Kidney (tissue), 14 donors: ENCODE measurements around the gene OSBP2. TPM values are rescaled to one million over a fixed set of nuclear protein-coding genes. Genes with fewer than 3 reads are reported as not detected.

Experiments
- DNase-seq, 5 donors: peaks; one replicate each; pipeline ENCODE4 v3.0.0-alpha.2; 2013 to 2020
- FAIRE-seq: peaks from 2 replicates; lab custom pipeline; 2012; peaks lifted over from hg19 to GRCh38; lab: Jason Lieb, UNC
- H3K27ac ChIP-seq, 2 donors: one replicate each; pipeline ENCODE4 v1.7.0; 2013; ENCODE audit warnings: low read depth in 2 of 2, low read length in 2 of 2, inconsistent platforms in 1 of 2
- H3K27me3 ChIP-seq: one replicate; pipeline ENCODE4 v1.7.1; 2013; ENCODE audit warnings: low read length, inconsistent platforms; ENCODE audit not compliant: control insufficient read depth, insufficient read depth
- H3K36me3 ChIP-seq, 3 donors: one replicate each; pipeline versions ENCODE4 v1.7.0 to v1.7.1; 2013; ENCODE audit warnings: low read length in 3 of 3, control low read depth in 1 of 3, inconsistent platforms in 1 of 3; ENCODE audit not compliant: insufficient read depth in 3 of 3, control insufficient read depth in 2 of 3
- H3K4me1 ChIP-seq, 3 donors: one replicate each; pipeline versions ENCODE4 v1.7.0 to v1.7.1; 2013; ENCODE audit warnings: low read length in 3 of 3, inconsistent platforms in 1 of 3, low read depth in 1 of 3; ENCODE audit not compliant: control insufficient read depth in 2 of 3, insufficient read depth in 2 of 3
- H3K4me3 ChIP-seq, 3 donors: one replicate each; pipeline versions ENCODE4 v1.7.0 to v1.8.1; 2013; ENCODE audit warnings: low read length in 3 of 3, control low read depth in 1 of 3, inconsistent platforms in 1 of 3
- H3K9ac ChIP-seq, 3 donors: one replicate each; pipeline versions ENCODE4 v1.7.0 to v1.7.1; 2013; ENCODE audit warnings: low read length in 3 of 3, control low read depth in 1 of 3, inconsistent platforms in 1 of 3
- H3K9me3 ChIP-seq, 3 donors: one replicate each; pipeline versions ENCODE4 v1.7.0 to v1.7.1; 2013; ENCODE audit warnings: low read length in 3 of 3, control low read depth in 1 of 3, inconsistent platforms in 1 of 3; ENCODE audit not compliant: control insufficient read depth in 2 of 3, insufficient read depth in 1 of 3
- intact Hi-C: fragments of 100-400 bp; cut with DNase I; formaldehyde crosslinking; loops from one replicate; pipeline ENCODE4 v1.11.1; 2022
- polyA plus RNA-seq: library from polyadenylated mRNA; stranded (reverse); fragments of 350-450 nt; fragmentation: Illumina TruSeq; extraction: RNeasy Lipid Tissue Mini Kit (QIAGEN cat#74804); gene quantifications from one replicate; pipeline ENCODE4 v1.2.3, GENCODE V29; 2014; ENCODE audit warnings: low read depth, low replicate concordance; ENCODE audit not compliant: insufficient read depth
- total RNA-seq: library from RNA; stranded (reverse); fragmentation: NEBNext Ultra II Directional; extraction: Animal tissue kit (Norgen Biotek cat#: 25700); gene quantifications from one replicate; pipeline ENCODE4 v1.2.1, GENCODE V29; 2021
- TF ChIP-seq, protein P1 (sequence below): IDR thresholded peaks from 3 replicates; pipeline ENCODE4 v1.5.1; 2012; ENCODE audit warnings: mild to moderate bottlenecking, moderate library complexity, borderline replicate concordance; ENCODE audit not compliant: insufficient read depth; ENCODE audit errors: extremely low read depth
- donor health status: control.
- donor health status: control.
- donor health status: control.
- donor health status: control.
- donor health status: control.
- donor health status: DM: yes; HTN: yes; CAD: no.
- donor health status: Normal renal cell carcinoma (clear cell type).

The OSBP2 gene
- total and polyA plus RNA-seq, 2 donors from 2014 or later, result 3.4 to 4.0 TPM

DNA sequence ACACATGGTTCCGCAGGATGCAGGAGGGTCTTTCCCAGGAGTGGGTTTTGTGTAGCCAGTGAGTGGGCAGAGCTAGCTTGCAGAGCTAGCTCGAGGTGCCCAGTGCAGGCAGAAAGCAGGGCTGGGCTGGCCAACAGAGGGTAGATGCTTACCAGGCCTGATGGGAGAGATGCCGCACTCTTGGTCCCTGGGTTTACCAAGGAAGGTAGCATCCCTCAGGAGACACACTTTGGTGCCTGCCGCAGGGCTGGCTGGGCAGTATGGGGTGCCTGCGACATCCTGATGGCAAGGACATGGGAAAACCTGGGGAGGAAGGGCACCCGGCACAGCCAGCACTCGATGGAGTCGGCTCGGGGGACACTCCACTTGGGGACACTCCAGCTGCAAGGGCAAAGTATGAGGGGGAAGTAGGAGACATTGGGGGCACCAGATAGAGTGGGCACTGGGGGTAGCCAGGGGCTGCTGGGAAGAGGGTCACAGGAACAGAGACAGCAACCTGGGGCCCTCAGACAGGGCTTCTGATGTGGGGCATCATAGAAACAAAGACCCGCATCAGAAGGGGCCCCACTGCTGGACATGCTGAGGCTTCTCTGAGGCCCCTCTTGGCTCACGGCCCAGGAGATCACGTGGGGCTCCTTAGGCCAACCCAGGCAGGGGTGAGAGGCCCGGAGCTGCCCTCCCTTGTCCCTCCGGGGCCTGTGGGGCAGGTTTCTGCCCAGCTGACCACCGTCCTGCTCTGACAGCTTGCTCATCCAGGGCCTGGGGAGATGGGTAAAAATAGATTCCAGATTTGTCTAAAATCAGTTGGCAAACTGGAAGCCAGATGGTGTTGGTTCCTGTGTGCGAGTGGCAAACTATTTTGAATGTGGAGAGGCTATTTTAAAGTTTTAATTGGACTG is 184.1 kb downstream of the OSBP2 start:
- DNase-seq, result peak; percentile 23 to 56 (median 37)
- no peaks in the 10 kb centered on the region for H3K36me3 ChIP-seq
- no peak overlapping the region for H3K4me3 ChIP-seq
- TF ChIP-seq, protein P1, sequence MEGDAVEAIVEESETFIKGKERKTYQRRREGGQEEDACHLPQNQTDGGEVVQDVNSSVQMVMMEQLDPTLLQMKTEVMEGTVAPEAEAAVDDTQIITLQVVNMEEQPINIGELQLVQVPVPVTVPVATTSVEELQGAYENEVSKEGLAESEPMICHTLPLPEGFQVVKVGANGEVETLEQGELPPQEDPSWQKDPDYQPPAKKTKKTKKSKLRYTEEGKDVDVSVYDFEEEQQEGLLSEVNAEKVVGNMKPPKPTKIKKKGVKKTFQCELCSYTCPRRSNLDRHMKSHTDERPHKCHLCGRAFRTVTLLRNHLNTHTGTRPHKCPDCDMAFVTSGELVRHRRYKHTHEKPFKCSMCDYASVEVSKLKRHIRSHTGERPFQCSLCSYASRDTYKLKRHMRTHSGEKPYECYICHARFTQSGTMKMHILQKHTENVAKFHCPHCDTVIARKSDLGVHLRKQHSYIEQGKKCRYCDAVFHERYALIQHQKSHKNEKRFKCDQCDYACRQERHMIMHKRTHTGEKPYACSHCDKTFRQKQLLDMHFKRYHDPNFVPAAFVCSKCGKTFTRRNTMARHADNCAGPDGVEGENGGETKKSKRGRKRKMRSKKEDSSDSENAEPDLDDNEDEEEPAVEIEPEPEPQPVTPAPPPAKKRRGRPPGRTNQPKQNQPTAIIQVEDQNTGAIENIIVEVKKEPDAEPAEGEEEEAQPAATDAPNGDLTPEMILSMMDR, result no peak
- peaks cover 0 to 5% (median 0%) of the 10 kb centered on the region in 3 donors for H3K4me1 ChIP-seq
- no peak for FAIRE-seq
- H3K27me3 ChIP-seq, result no peaks in the 10 kb centered on the region
- H3K9ac ChIP-seq, result no peak overlapping the region
- no peaks in the 10 kb centered on the region for H3K9me3 ChIP-seq
- H3K27ac ChIP-seq, result no peak overlapping the region
- intact Hi-C loops, result no loop called here

DNA sequence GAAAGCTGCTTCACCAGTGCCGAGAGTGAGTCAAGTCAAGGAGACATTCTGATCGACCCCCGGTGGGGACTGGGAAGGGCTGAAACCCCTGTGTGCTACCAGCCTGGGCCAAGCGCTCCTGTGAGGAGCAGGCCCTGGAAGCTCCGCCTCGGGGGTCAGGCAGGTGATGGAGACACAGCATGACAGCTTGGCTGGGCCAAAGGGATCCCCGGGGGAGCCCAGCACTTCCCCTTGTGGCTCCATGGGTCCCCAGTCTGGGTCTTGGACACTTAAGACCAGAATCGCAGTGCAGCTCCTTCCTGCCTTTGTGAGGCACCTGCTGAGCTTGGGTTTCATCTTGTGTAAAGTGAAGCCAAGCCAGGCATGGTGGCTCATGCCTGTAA is 184.7 kb downstream of the OSBP2 start:
- no peak overlapping the region for H3K9ac ChIP-seq
- no peak overlapping the region for H3K4me3 ChIP-seq
- H3K9me3 ChIP-seq, result no peaks in the 10 kb centered on the region
- intact Hi-C loops, result no loop called here
- no peaks in the 10 kb centered on the region for H3K36me3 ChIP-seq
- DNase-seq (peak in 2 of 5 donors; percentile 18 to 41), FAIRE-seq (no peak)
- H3K4me1 ChIP-seq, result peaks cover 0 to 5% (median 0%) of the 10 kb centered on the region in 3 donors
- TF ChIP-seq, protein P1, result no peak
- H3K27ac ChIP-seq, result no peak overlapping the region
- no peaks in the 10 kb centered on the region for H3K27me3 ChIP-seq

DNA sequence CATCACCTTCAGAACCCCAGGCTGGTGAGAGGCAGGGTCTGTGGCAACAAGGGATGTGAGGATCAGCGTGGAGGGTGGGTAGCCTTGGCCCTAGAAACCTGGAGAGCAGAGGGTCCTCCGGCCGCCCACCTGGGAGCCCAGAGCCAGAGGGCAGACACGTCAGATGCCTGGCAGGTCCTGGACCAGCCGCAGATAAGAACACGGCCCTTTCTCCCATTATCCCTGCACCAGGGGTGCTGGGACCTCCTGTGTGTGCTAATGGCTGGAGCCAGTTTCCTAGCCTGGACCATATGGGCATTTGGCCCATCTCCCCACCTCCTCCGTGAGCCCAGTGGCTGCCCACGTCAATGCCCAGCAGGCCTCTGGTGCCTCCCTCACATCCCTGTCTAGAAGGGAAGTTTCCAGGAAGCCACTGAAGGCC is 185.5 kb downstream of the OSBP2 start:
- intact Hi-C loops, result no loop called here
- Histone ChIP-seq H3K9ac (no peak overlapping the region), H3K27me3 (no peaks in the 10 kb centered on the region), H3K27ac (no peak overlapping the region), H3K9me3 (no peaks in the 10 kb centered on the region), H3K4me3 (no peak overlapping the region), H3K4me1 (peaks cover 0 to 5% (median 0%) of the 10 kb centered on the region in 3 donors), H3K36me3 (no peaks in the 10 kb centered on the region)
- no peak for FAIRE-seq
- DNase-seq, result peak in 2 of 5 donors; percentile 16 to 48
- TF ChIP-seq, protein P1, result no peak
